HG02798 (cell line): Measurements from ENCODE around the gene C9orf78.
A peak's percentile ranks its signal among the peaks of the same experiment; 100 is the strongest.

Experiments used
- ATAC-seq: cut with Tn5 transposase; IDR thresholded peaks from one replicate; pipeline ENCODE4 v1.9.1; 2021; ENCODE audit warnings: mild to moderate bottlenecking; ENCODE audit not compliant: unreplicated experiment, poor library complexity

Gene C9orf78, protein sequence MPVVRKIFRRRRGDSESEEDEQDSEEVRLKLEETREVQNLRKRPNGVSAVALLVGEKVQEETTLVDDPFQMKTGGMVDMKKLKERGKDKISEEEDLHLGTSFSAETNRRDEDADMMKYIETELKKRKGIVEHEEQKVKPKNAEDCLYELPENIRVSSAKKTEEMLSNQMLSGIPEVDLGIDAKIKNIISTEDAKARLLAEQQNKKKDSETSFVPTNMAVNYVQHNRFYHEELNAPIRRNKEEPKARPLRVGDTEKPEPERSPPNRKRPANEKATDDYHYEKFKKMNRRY

DNA sequence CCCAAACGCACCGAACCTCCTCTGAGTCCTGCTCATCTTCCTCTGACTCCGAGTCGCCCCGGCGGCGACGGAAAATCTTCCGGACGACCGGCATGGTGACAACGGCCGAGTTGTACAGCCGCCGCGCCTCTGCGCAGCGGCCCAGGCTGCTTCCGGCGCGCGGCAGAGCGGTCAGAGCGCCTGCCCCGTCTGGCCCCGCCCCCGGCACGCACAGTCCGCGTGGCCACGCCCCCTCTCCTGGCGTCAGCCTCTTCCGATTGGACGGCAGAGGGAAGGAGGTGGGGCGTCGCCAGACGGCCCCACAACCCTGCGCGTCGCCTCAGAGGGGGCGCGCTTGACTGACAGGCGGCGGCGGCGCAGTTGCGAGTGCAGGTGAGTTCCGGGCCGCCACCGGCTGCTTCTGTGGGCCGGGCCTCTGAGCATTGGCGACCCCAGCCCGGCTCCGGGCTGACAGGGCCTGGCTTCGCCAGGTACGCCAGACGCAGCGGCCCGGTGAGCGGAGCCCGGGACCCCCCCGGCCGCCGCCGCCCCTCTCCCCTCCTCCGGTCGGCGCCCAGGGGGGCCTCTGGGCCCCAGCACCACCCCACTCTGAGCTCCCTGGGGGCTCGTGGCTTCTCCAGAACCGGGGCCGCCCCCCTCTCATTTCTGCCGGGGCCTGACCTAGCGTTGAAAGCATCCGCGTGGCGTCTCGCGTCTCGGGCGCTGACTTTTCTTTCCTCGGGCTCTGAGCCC, at the start of gene C9orf78, which contains the start of gene USP20:
TSS of gene C9orf78 (minus strand) at position 148 of the 732 bp plus-strand sequence. CDS start at position 94, 54 bp downstream.
TSS of gene USP20 (plus strand) at position 331 of the 732 bp plus-strand sequence. CDS start 17,098 bp downstream, outside the sequence.
- peak; percentile 97 for ATAC-seq

DNA sequence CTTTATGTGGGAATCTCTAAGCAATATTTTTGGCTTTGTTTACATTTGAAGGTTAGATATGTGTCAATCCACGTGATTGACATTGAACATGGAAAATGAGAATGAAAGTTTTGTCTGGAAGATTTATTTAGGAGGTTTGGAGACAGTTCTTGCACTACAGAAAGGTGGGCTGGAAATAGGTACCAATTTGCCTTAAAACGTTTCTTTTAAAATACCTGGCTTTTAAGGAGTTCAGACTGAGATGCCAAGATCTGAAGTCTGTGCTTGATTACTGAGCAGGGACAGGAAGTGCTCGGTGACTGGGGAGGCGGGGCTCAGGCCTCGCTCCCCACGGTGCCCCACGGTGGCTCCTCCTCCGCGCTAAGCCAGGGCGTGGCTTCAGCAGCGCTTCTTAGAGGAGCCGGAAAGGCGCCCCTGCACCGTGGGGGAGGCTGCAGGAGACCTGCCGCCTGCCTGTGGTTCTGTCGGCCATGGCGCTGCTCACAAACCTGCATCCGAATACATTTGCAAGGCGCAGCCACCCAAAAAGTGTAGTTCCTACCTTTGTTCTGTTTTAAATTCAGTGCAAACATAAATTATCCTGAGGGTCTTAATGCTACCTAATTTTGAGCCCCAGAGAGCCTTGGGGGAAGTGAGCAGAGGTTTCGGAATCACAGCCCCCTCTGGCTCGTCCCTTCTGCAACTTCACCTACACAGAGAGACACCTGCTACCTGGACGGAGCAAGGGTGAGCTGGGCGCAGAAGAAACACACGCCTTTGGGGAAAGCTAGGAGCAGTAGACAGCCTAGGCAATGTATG, 49.3 kb upstream of the C9orf78 start:
- peak; percentile 51 for ATAC-seq

DNA sequence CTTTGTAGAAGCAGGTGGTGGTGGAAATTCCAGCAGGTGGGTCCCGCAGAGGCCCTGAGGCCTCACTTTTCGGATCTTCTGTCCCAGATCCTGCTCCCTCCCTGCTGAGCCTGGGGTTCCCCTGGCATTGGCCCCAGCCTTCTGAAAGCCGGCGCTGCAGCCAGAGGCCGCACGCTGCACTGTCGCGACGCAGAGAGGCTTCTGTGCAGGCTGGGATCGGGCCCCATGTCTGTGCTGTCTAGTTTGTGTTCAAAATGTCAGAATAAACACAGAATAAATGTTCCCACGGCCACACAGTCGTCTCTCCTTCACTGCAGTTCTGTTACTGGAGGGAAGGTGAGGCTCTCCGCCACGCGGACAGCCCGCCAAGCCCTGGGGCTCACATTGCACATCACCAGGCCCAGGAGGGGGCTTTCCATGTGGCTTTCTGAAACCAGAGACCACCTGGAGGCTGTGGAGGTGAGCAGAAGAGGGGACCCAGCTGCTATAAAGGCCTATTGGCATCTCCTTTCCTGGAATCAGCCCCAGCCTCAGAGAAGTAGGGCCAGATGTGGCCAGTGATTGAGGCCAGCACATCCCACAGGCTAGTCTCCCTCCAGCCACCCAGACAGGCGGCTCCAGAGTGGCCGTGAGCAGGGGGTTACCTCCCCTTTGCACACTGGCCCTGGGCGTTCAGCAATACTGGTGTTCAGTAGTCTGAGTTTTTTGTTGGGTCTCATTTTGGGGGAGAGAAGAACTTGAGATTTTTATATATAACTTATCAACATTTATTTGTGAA, 46.7 kb upstream of the C9orf78 start:
- ATAC-seq: no peak

DNA sequence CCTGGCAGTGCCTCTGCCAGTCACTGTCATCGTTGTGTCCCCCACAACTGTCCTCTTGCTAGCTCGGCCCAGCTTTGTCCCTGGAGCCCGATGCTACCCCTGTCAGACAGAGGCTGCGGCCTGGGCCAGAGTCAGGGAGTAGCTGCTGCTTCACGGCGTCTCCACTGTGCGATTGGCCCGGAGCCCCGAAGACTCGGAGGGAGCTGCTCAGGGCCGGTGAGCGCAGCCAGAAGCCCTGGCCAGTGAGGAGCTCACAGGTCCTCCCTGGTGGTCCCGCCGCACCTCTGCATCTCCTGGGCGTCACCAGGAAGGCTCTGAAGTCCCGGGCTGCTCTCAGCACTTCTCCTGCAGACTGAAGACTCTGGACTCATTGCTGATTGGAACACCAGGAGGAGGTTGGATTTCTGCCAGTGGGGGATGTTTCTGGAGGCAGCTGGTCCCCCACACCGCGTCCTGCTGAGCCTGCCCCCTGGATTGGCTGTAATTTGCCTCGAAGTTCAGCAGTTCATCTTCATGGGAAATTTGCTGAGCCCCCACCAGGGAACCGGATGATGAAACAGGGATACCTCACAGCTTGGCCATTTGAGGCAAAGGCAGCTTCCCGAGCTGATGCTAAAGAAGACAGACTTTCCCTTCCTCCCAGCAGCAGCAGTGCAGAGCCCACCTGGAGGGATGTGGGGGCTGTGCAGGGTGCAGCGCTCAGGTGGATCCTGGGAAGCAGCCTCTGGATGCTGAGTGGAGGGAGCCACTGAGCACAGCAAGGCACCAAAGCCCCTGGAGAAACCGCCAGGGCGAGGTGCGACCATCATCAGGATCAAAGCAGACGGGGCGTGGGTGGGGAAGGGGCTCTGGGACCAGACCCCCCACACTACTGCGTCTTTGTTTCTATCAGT, 45.8 kb upstream of the C9orf78 start:
- ATAC-seq: no peak

DNA sequence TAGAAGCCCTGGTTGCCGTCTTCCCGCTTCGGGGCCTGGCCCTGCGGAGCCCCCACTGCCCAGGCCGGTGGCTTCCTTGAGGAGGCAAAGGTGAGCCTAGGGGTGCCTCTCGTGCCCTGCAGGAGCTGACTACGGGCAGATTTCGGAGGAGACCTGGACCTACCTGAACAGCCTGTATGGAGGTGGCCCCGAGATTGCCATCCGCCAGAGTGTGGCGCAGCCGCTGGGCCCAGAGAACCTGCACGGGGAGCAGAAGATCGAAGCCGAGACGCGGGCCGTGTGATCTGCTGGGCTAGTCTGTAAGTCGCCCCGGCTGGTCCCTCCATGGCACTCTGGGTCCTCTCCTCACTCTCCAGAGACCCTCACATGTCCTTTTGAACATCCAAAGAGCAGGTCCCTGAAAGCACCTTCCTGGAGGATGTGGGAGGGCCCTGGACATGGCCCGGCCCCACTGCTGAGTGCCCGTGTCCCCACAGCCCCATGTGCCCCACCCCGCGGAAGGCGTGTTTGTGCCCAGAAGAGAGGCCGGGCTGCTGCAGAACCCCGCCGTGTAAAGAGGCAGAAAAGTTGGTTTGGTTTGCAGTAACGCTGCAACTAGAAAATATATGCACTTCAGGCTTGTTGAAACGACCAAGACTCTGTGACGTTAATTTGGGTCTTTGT, 45.0 kb upstream of the C9orf78 start:
- ATAC-seq: no peak

DNA sequence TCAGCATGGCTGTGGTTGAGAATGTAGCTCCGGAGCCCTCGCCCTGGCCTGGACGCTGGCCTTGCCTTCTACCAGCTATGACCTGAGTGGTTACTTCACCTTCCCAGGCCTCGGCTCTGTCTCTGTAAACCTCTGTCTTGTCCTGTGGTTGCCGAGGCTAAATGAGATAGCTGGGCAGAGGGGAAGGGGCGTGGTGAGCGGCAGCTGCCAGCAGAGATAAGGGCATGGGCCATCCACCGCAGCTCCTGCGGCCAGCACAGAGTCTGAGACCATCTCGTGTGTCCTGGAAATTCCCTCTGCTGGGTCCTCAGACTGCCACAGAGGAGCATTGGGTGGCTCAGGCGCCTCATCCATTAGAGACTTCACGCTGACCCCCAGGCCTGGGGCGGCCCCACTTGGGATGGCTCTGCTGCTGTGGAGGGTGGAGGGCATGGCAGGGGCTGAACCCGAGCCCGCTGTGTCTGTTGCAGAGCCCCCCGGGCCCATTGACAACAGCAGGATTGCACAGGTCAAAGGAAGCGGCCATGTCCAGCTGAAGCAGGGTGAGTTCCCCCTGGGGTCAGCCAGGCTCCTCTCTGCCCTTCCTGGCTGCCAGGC, 44.1 kb upstream of the C9orf78 start:
- ATAC-seq: no peak

DNA sequence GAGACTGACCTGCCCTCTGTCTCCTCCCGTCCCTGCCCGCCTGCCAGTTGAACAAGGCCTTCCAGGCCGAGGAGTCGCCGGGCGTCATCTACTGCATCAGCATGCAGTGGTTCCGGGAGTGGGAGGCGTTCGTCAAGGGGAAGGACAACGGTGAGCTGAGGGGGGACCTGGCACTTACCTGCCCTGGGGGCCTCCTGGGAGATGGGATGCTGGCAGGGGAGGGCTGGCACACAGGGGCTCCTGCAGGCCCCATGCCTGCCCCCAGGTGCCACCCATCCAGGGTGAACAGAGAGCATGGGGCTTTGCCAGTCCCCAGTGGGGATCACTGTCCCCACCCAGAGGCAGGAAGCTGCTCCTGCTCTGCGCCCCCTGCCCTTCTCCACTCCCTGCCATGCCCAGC, 43.2 kb upstream of the C9orf78 start:
- no peak for ATAC-seq

DNA sequence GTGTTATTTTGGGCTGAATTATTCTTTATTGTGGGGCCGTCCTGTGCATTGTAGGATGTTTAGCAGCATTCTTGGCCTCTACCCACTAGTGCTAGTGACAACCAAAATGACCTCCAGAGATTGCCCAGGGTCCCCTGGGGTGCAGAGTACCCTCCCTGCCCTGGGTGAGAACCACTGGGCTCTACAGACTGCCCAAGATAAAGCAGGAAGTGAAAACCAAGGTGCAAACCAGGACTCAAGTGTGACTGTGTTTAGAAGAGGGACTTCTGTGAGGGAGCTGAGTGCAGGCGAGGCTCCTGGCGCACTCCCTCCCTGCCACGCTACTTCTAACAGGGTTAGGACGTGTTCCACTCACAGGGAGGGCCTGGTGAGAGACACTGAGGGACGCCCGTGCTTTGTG, 41.7 kb upstream of the C9orf78 start:
- ATAC-seq: no peak

DNA sequence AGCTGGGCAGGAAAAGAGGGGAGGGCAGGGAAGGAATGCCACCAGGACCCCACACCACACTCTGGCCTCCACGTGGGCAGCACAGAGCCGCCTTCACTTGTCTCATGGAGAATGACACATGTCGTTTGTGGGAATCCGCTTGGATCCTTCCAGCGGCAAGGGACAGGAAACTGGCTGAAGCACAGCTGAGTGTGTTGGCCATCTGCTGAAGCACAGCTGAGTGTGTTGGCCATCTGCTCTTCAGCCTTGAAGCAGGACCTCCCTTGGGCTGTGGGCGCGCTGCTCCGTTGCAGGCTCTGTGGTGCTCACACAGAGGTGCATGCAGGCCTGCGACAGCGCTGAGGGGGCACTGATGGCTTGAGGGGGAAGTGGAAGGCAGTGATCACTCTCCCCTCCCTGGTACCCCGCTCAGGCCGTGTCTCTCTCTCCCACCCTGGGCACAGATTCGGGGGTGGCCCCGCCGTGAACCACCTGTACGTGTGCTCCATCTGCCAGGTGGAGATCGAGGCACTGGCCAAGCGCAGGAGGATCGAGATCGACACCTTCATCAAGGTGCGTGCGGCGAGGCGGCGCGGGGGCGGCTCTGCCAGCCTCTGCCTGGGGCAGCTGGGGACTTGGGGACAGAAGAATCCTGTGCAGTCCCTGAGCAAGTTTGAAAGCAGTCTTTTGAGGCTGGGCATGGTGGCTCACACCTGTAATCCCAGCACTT, 40.8 kb upstream of the C9orf78 start:
- ATAC-seq: no peak

DNA sequence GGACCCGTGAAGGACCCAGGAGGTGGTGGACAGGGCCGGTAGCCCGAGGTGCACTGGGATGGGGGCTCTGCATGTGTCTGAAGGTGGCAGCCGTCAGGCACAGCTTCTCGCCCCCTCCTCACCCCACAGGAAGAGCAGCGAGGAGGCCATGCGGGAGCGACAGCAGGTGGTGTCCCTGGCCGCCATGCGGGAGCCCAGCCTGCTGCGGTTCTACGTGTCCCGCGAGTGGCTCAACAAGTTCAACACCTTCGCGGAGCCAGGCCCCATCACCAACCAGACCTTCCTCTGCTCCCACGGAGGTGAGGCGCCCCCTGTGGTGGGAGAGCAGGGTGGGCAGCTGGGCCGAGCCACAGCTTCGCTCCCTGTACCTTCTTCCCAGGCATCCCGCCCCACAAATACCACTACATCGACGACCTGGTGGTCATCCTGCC, 40.1 kb upstream of the C9orf78 start:
- no peak for ATAC-seq

DNA sequence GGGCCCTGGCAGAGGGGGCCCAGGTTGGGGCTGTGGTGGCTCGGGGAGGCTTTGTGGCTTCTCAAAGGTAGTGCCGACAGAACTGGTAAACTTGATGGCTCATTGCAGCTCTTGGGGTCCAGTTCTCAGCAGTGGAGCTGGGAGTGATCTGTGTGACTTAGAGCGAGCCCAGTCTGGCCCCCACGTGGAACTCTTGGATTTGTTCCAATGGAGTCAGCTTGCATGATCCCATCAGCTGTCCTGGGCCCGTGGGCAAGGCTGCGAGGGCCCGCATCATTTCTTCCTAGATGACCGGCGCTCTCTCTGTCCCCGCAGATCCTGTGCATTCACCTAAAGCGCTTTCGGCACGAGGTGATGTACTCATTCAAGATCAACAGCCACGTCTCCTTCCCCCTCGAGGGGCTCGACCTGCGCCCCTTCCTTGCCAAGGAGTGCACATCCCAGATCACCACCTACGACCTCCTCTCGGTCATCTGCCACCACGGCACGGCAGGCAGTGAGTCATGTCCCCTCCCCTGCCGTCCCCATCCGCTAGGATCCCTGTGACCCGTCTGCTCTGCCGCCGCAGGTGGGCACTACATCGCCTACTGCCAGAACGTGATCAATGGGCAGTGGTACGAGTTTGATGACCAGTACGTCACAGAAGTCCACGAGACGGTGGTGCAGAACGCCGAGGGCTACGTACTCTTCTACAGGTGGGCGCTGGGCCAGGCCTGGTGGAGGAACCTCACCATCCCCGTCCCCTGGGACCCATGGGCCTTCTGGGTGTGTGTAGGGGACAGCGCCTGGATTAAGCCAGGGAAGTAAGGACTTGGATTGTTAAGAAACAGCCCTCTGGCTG, 39.4 kb upstream of the C9orf78 start:
- no peak for ATAC-seq

DNA sequence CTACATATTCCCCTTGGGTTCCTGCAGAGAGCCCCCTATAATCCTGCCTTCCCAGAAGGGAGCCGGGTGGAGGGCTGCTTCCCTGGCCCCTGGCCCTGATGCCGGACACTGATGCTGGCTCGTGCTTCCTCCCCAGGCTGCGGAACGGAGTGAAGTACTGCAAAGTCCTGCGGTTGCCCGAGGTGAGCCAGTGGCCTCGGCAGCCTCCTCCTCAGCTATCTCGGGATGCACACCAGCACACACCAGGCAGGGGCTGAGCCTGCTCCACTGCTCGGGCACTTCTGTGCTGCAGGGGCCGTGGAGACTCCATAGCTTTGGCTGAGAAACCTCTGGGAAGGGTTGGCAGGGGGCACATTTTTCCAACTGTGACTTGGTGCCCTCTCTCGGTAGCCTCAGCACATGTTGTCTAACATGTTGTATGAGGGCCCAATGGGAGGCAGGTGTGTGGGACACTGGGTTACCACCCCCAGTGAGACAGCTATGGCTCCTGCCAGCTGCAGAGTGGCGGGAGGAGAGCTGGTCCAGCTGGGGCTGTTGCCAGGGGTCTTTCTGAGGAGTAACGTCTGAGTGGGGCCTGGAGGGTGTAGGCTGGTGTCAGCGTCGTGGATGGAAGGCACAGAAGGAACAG, 38.6 kb upstream of the C9orf78 start:
- no peak for ATAC-seq

DNA sequence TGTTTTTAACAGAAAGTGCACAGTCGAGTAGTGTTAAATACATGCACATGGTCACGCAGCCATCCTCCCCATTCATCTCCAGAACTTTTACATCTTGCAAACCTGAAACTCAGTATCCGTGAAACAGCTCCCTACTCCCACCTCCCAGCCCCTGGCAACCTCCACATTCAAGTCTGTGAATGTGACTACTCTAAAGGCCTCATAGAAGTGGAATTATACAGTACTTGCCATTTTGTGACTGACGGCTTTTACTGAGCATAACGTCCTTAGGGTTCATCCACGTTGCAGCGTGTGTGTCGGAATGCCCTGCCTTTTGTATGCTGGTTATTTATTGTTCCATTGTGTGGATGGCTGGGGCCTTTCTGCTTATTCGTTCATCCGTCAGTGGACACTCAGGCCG, 36.0 kb upstream of the C9orf78 start:
- ATAC-seq: no peak

DNA sequence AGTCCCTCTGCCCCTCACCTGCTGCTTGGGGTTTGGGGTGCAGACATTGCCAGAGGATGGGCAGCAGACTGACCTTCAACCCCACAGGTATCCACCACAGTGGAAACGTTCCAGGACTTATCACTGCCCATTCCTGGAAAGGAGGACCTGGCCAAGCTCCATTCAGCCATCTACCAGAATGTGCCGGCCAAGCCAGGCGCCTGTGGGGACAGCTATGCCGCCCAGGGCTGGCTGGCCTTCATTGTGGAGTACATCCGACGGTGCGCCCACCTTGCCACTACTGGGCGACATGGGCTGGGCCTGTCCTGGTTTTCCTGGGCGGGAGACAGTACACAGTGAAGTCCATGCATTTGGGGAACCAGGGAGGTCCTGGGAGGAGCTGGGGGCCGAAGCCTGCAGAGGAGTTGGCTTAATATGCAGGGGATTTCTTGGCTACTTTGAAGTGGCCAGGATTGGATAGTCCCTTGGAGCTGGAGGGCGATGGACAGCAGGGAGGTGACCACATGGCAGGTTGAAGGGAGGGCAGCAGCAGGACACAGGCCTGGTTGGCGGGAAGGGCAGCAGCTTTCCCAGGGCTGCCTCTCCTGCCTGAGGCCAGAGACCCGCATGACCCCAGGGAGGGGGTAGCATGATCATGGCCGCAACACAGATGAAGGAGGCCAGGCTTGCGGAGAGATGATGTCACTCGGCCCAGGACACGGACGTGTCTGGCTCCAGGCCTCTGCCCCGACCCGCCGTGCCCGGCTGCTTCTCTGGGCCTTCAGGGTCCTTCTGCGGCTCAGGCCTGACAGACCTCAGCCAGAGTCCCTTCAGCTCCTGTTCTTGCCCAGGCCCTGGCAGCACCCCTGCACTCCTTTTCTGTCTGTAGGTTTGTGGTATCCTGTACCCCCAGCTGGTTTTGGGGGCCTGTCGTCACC, 34.8 kb upstream of the C9orf78 start:
- no peak for ATAC-seq

DNA sequence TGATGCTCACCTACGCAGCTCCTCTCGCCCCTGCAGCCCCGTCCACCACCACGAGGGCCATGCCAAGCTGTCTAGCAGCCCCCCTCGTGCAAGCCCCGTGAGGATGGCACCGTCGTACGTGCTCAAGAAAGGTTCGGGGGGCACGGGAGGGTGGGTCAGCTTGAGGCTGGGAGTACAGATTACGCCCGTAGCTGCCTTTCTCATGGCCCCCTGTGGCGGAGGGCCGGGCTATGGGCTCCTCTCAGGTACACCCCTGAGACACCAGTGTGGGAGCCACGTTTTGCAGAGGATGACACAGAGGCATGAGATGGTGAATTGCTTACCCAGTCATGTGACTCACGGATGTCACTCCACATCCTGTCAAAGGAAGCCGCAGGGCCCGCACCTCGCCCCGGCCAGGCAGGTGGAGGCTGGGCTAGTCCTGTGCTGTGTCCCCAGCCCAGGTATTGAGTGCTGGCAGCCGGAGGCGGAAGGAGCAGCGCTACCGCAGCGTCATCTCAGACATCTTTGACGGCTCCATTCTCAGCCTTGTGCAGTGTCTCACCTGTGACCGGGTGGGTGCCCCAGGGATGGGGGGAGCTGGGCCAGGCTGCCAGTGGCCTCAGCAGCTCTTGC, 33.9 kb upstream of the C9orf78 start:
- no peak for ATAC-seq
